Measurements from ENCODE around the gene MDP1. TPM values are rescaled to one million over a fixed set of nuclear protein-coding genes. Genes with fewer than 3 reads are reported as not detected.

The MDP1 gene
- total and polyA plus RNA-seq, 2 donors (not counting 1 experiment from before 2014, with no cell fraction given): 14.4 to 22.1 TPM

DNA sequence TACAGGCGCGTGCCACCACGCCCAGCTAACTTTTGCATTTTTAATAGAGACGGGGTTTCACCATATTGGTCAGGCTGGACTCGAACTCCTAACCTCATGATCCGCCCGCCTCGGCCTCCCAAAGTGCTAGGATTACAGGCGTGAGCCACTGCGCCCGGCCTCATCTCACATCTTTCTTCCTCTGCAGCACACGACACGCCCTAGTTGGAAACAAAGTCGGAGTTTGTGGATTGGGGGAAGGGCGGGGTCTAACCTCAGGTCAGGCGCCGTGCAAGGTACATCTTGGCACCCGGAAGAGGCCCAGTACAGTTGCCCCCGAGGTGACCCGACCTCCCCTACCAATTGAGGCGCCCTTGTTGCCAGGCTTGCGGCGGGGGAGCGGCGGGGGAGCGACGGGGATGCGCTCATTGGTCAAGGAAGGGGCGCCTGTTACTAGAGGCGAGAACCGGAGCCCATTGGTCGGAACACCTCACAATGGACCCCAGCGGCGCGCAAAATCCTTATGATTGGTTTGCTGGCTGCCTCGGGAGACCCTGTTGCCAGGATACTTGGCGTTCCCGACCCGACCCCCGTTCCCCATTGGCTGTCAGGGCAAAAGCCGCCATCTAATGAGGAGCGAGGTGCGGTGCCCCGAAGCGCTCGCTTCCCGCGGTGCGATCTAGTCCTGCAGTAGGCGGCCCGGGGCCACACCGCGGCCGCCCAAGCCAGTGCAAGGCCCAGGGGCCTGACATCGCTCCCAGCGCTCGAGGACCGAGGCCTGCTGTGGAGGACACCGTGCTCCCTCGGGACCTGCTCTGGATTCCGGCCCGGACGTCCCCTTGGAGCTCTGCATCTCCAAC, 44.2 kb downstream of the MDP1 start, which contains the start of gene REC8:
Gene REC8 (plus strand): TSS at position 659 of the 839 bp plus-strand sequence. CDS start 473 bp downstream, outside the sequence.
- Histone ChIP-seq H3K27ac (ENCODE audit: insufficient read depth, low read length) (no peak within 1 kb of the TSS), H4K20me1 (ENCODE audit: control insufficient read depth, extremely low read depth, insufficient read depth, low read length) (no peaks in the 10 kb centered on the region), H3K4me3 (replicated peaks in 1 of 4; ENCODE audit: control extremely low read depth in 1 of 4, insufficient read depth in 1 of 4, low read depth in 3 of 4, low read length in 4 of 4) (peak within 1 kb of the TSS in 1 of 4 experiments; percentile 44), H3K4me1 (ENCODE audit: control insufficient read depth, extremely low read depth, insufficient read depth, low read length) (no peaks in the 10 kb centered on the region), H3K27me3 (ENCODE audit: control insufficient read depth, insufficient read depth, low read length) (no peaks in the 10 kb centered on the region), H2AFZ (ENCODE audit: low read length) (no peak within 1 kb of the TSS), H3K9ac (ENCODE audit: insufficient read depth, low read length) (no peak within 1 kb of the TSS), H3K79me2 (ENCODE audit: control insufficient read depth, insufficient read depth, low read length) (no peaks in the 10 kb centered on the region), H3K9me3 (ENCODE audit: control insufficient read depth, insufficient read depth, low read depth, low read length) (no peaks in the 10 kb centered on the region), H3K36me3 (ENCODE audit: control insufficient read depth, insufficient read depth, low read length) (peaks cover 9% of the 10 kb centered on the region), H3K4me2 (ENCODE audit: extremely low read depth, insufficient read depth, low read length) (no peak within 1 kb of the TSS)
- DNase-seq (ENCODE audit: low read depth in 2 of 2): peak; percentile 85 to 96
- no peak for TF ChIP-seq EZH2 (IDR thresholded peaks at IDR 0.05; ENCODE audit: low read length, missing control alignments)
- TF ChIP-seq, protein P1, sequence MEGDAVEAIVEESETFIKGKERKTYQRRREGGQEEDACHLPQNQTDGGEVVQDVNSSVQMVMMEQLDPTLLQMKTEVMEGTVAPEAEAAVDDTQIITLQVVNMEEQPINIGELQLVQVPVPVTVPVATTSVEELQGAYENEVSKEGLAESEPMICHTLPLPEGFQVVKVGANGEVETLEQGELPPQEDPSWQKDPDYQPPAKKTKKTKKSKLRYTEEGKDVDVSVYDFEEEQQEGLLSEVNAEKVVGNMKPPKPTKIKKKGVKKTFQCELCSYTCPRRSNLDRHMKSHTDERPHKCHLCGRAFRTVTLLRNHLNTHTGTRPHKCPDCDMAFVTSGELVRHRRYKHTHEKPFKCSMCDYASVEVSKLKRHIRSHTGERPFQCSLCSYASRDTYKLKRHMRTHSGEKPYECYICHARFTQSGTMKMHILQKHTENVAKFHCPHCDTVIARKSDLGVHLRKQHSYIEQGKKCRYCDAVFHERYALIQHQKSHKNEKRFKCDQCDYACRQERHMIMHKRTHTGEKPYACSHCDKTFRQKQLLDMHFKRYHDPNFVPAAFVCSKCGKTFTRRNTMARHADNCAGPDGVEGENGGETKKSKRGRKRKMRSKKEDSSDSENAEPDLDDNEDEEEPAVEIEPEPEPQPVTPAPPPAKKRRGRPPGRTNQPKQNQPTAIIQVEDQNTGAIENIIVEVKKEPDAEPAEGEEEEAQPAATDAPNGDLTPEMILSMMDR (conservative IDR thresholded peaks at IDR 0.05 in 1 of 2, IDR thresholded peaks at IDR 0.05 in 1 of 2; ENCODE audit: low read depth in 1 of 2, low read length in 2 of 2): no peak

DNA sequence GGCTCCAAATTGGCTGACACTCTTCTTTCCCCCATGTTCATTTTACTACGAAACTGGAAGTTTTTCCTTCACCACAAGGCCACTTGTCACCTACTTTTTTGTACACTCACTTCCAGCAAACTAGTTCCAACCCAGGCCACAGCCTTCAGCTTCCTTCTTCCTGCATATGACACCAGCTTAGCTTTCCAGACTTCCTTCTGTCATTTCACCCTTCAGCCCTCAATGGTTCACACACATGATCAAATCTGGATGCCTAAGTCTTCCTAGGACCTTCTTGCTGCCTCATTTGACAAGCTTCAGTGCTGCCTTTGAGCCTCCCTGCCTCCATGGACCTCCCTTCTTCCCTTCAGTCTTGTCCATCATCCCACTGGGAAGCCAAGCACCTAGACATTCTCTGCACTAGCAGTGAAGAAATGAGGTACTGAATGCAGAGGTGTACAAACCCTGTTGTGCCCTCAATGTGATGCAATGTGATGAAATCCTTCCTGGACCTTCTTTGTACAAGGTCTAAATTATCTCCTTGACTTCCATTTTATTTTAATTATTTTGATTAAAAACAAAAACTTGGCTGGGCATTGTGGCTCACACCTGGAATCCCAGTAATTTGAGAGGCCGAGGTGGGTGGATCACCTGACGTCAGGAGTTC, 48.3 kb downstream of the MDP1 start:
- TF ChIP-seq EZH2 (IDR thresholded peaks at IDR 0.05; ENCODE audit: low read length, missing control alignments): no peak
- TF ChIP-seq, protein P1 (conservative IDR thresholded peaks at IDR 0.05 in 1 of 2, IDR thresholded peaks at IDR 0.05 in 1 of 2; ENCODE audit: low read depth in 1 of 2, low read length in 2 of 2): no peak
- H2AFZ ChIP-seq (ENCODE audit: low read length): no peak overlapping the region
- no peak overlapping the region for H3K4me2 ChIP-seq (ENCODE audit: extremely low read depth, insufficient read depth, low read length)
- no peaks in the 10 kb centered on the region for H4K20me1 ChIP-seq (ENCODE audit: control insufficient read depth, extremely low read depth, insufficient read depth, low read length)
- no peak for DNase-seq (ENCODE audit: low read depth in 2 of 2)
- H3K9ac ChIP-seq (ENCODE audit: insufficient read depth, low read length): no peak overlapping the region
- peaks cover 34% of the 10 kb centered on the region for H3K36me3 ChIP-seq (ENCODE audit: control insufficient read depth, insufficient read depth, low read length)
- no peak overlapping the region for H3K4me3 ChIP-seq (replicated peaks in 1 of 4; ENCODE audit: control extremely low read depth in 1 of 4, insufficient read depth in 1 of 4, low read depth in 3 of 4, low read length in 4 of 4)
- H3K27me3 ChIP-seq (ENCODE audit: control insufficient read depth, insufficient read depth, low read length): no peaks in the 10 kb centered on the region
- H3K27ac ChIP-seq (ENCODE audit: insufficient read depth, low read length): no peak overlapping the region
- H3K79me2 ChIP-seq (ENCODE audit: control insufficient read depth, insufficient read depth, low read length): peaks cover 7% of the 10 kb centered on the region
- H3K4me1 ChIP-seq (ENCODE audit: control insufficient read depth, extremely low read depth, insufficient read depth, low read length): peaks cover 2% of the 10 kb centered on the region
- no peaks in the 10 kb centered on the region for H3K9me3 ChIP-seq (ENCODE audit: control insufficient read depth, insufficient read depth, low read depth, low read length)

DNA sequence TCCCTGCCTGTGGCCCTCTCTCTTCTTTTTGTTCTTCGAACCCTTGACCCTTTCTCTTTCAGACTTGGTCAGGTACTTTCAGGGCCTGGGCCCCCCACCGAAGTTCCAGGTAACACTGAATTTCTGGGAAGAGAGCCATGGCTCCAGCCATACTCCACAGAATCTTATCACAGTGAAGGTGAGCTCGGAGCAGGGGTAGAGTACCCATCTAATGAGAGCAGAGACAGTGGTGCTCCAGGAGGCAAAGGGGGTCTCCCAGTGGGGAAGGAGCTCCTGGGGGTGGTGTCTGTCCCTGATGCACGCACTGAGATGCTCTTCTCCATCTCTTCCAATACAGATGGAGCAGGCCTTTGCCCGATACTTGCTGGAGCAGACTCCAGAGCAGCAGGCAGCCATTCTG, 50.1 kb downstream of the MDP1 start:
- no peaks in the 10 kb centered on the region for H3K27me3 ChIP-seq (ENCODE audit: control insufficient read depth, insufficient read depth, low read length)
- H3K4me1 ChIP-seq (ENCODE audit: control insufficient read depth, extremely low read depth, insufficient read depth, low read length): peaks cover 6% of the 10 kb centered on the region
- no peak for TF ChIP-seq EZH2 (IDR thresholded peaks at IDR 0.05; ENCODE audit: low read length, missing control alignments)
- TF ChIP-seq, protein P1 (conservative IDR thresholded peaks at IDR 0.05 in 1 of 2, IDR thresholded peaks at IDR 0.05 in 1 of 2; ENCODE audit: low read depth in 1 of 2, low read length in 2 of 2): no peak
- no peak overlapping the region for H3K4me2 ChIP-seq (ENCODE audit: extremely low read depth, insufficient read depth, low read length)
- H3K9ac ChIP-seq (ENCODE audit: insufficient read depth, low read length): no peak overlapping the region
- H3K79me2 ChIP-seq (ENCODE audit: control insufficient read depth, insufficient read depth, low read length): peaks cover 19% of the 10 kb centered on the region
- no peak overlapping the region for H3K27ac ChIP-seq (ENCODE audit: insufficient read depth, low read length)
- peaks cover 31% of the 10 kb centered on the region for H3K36me3 ChIP-seq (ENCODE audit: control insufficient read depth, insufficient read depth, low read length)
- no peak overlapping the region for H2AFZ ChIP-seq (ENCODE audit: low read length)
- H3K4me3 ChIP-seq (replicated peaks in 1 of 4; ENCODE audit: control extremely low read depth in 1 of 4, insufficient read depth in 1 of 4, low read depth in 3 of 4, low read length in 4 of 4): no peak overlapping the region
- no peaks in the 10 kb centered on the region for H3K9me3 ChIP-seq (ENCODE audit: control insufficient read depth, insufficient read depth, low read depth, low read length)
- no peak for DNase-seq (ENCODE audit: low read depth in 2 of 2)
- no peaks in the 10 kb centered on the region for H4K20me1 ChIP-seq (ENCODE audit: control insufficient read depth, extremely low read depth, insufficient read depth, low read length)

Data from fibroblast of lung (primary cell).